NCI-H2029 (cell line): Measurements from ENCODE around the gene RAD51B.

Experiments used
- DNase-seq: peaks from one replicate; lab custom pipeline; 2025; lab: John Stamatoyannopoulos, UW

The RAD51B gene

DNA sequence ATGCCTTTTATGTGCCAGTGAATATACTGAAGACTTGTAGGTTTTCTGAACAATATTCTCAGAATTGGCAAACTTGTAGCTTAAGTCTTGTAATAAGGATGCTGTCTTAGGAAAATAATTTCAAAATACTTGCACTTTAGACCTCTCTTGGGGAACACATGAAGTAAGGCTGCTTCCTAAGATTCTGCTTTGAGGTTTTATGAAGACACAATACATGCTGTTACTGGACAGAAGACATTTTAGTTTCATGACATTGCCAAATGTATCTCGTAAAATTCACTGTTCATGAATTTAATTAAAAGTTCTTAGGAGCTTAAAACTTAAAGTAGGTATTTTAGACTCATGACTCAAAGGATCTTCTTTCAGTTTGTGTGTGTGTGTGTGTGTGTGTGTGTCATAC lies 80.7 kb downstream of the RAD51B start:
- DNase-seq: no peak

GRCh38 chr14:67908052-67908754 lies 88.6 kb downstream of the RAD51B start:
- no peak for DNase-seq

DNA sequence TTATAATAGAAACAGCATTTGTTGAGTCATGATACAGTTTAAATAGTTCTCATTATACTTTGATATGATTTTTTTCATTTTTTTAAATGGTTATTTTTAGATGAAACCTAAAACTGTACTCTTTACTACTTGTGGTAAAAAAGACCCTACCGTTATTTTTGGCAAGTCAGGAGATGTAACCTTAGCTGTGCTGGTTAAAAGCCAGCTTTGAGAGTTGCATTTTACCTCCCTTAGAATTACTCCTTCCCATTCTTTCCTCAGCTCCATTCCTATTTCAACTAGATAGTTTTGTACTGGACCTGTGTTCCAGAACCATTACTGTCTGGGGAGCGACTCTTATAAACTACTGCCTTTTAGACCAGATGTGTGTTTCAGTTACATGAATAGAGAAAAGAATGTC lies 92.0 kb downstream of the RAD51B start:
- DNase-seq: no peak

DNA sequence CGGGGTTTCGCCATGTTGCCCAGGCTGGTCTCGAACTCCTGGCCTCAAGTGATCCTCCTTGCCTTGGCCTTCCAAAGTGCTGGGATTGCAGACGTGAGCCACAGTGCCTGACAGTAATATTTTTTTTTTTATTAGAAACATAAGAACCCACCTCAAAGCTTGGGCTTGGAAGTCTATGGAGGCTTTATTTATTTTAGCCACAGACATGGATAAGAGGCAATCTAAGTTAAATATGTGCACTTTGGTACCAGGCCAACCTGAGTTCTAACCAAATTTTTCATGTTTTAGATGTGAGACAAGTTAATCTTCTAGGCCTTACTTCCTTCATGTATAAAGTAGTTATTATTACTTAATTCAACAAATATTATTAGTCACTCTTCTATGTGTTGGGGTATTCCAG lies 96.9 kb downstream of the RAD51B start:
- no peak for DNase-seq

DNA sequence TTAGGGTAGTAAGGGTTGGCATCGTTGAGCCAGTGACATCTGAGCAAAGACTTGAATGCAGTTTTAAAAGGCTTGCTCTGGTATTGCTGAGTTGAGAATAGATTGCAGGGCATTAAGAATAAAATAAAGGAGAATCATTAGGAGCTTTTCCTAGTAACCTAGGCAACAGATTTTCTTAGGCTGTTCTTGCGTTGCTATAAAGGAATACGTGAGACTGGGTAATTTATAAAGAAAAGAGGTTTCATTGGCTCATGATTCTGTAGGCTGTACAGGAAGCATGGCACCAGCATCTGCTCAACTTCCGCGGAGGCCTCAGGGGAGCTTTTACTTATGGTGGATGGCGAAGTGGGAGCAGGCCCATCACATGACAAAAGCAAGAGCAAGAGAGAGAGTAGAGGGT lies 97.4 kb downstream of the RAD51B start:
- DNase-seq: no peak

DNA sequence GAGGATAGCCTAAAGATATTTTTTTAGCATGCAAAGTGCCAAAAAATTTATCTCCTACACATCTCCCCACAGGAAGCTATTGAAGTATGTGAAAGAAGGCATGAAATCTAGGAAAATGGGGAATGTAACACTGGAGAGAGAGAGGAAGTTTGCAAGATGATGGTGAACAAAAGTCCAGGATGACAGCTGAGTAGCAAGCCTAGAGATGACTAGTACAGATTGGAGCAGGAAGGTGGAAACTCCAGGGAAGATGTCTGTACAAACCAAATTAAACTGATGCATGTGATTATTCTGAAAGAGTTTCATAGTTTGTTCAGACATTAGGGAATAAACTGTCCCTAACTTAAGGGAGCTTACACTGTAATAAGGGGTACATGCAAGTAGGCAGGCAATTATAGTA lies 99.3 kb downstream of the RAD51B start:
- DNase-seq: no peak

- no peak for DNase-seq
Observed at GRCh38 chr14:67919259-67920032, 99.9 kb downstream of the RAD51B start.

- DNase-seq: no peak
Observed at GRCh38 chr14:67926821-67927220, 107.2 kb downstream of the RAD51B start.

DNA sequence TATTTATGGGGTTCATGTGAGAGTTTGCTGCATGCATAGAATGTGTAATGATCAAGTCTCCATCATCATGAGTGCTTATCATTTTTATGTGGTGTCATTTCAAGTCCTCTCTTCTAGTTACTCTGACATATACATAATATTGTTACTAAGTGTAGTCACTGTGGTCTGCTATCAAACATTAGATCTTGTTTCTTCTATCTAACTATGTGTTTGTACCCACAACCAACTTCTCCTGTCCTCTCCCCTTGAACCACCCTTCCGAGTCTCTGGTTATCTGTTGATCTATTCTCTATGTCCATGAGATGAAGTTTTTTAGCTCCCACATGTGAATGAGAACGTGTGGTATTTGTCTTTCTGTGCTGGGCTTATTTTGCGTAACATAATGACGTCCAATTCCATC lies 107.7 kb downstream of the RAD51B start:
- no peak for DNase-seq

GRCh38 chr14:67928375-67928774 lies 108.8 kb downstream of the RAD51B start:
- no peak for DNase-seq

GRCh38 chr14:67932708-67933246 lies 113.2 kb downstream of the RAD51B start:
- DNase-seq: no peak

GRCh38 chr14:67933266-67933665 lies 113.7 kb downstream of the RAD51B start:
- DNase-seq: no peak

- DNase-seq: no peak
Observed at GRCh38 chr14:67934087-67934486, 114.5 kb downstream of the RAD51B start.

DNA sequence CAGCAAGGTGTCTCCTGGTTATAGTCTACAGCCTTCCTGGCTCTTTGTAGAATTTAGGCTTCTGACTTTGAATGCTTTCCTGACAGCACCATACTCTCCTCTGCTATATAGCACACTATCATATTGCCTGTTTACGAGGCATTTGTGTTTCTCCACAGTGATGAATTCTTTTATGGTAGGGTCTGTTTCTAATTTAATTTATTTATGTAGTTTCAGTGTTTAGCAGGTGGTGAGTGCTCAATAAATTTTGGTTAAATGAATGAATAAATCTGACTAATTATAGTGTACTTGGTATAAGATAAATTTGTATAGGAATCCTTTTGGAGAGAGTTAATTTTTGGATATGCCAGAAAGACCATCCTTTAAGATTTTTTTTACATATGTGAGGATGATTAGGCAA lies 115.3 kb downstream of the RAD51B start:
- DNase-seq: no peak

DNA sequence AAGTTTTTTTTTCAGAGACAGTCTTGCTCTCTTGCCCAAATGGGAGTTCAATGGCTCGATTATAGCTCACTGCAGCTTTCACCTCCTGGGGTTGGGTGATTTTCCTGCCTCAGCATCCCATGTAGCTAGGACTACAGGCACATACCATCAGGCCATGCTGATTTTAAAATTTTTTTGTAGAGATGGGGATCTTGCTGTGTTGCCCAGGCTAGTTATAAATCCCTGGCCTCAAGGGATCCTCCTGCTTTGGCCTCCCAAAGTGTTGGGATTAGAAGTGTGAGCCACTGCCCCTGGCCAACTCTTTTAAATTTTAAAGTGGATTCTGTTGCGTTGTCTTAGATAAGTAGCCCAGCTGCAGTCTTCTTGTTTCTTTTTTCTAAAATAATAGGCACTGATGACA lies 115.8 kb downstream of the RAD51B start:
- no peak for DNase-seq

DNA sequence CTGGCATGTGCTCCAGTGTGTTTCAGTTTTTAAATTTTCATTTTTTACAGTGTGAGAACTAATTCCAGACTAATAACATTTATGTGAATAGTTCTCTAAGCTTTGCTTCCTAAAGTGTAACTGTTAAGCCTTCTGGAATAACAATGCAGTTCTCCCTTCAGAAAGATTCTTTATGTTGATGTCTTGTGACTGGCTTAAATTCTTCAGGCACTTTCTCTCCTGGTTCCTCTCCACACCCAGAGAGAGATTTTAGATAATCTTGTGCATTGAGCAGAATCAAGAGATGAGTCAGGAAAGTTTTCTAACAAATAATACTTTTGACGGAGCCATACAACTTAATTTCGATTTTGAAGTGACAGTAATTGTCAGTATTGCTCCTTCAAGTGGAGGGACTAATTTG lies 118.5 kb downstream of the RAD51B start:
- no peak for DNase-seq

DNA sequence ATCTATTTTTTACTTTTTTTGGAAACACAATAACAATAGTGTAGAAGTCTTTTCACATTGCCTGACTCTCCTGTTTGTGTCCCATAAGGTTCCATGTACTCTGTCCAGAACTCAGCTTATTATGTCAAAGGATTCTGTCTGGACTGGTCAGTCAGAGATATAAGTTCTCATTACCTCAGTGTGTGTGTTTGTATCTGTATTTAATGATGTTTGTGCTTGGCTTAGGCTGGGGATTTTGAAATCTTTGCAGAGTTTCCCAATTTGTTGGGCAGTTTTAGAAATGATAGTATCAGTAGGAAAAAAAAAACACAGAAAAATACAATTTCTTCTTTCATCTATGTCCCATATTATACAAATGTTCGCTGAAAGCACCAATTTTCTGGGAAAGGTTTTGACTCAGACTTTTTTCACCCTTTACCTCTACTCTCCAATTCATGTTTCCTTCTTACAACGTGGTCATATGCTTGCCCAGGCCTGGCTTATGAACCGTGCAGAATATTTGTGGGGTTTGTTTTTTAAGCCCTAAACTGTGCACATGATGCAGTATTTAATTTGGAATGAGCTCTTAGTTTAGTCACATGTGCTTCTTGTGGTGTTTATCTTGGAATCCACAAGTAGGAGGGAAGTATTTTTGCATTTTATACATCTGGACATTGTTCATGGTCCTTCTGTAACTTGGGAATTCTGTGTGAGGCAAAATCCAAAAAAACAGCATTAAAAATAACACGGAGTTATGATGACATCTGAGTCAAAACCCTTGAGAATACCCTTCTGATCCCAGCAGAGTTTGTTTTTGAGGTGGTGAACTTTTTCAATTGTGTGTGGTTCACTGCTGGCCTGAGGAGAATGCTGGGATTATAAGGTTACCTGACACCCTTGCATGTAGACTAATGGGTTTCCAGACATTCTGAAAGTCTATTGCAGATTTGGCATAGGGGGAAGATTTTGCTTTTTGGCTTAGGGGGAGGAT lies 121.2 kb downstream of the RAD51B start:
- DNase-seq: no peak

GRCh38 chr14:67941456-67942018 lies 122.0 kb downstream of the RAD51B start:
- DNase-seq: no peak

GRCh38 chr14:67942080-67942710 lies 122.6 kb downstream of the RAD51B start:
- no peak for DNase-seq

GRCh38 chr14:67943947-67944346 lies 124.4 kb downstream of the RAD51B start:
- peak; percentile 45 for DNase-seq

GRCh38 chr14:67944605-67945004 lies 125.0 kb downstream of the RAD51B start:
- DNase-seq: no peak
